HepG2 (cell line): ENCODE results near the gene WDR83. TPM values are rescaled to one million over a fixed set of nuclear protein-coding genes. Genes with fewer than 3 reads are reported as not detected.

Experiments
- ARHGAP35 ChIP-seq: sonication (generic); formaldehyde crosslinking; IDR thresholded peaks from 2 replicates; pipeline ENCODE4 v1.9.0; 2022; ENCODE audit warnings: mild to moderate bottlenecking, inconsistent platforms, moderate library complexity, missing genetic modification reagents, borderline replicate concordance
- ATF1 ChIP-seq: IDR thresholded peaks from 2 replicates; pipeline ENCODE4 v1.6.1; 2016; ENCODE audit warnings: mild to moderate bottlenecking, control low read depth
- FIP1L1 ChIP-seq: fragments of 200-400 bp; formaldehyde crosslinking; IDR thresholded peaks from 2 replicates; pipeline ENCODE4 v1.6.1; 2018; ENCODE audit warnings: low read depth, mild to moderate bottlenecking, low read length, moderate library complexity, borderline replicate concordance; ENCODE audit not compliant: insufficient read depth
- FOXK2 ChIP-seq: fragments of 450-650 bp; IDR thresholded peaks from 2 replicates; pipeline ENCODE4 v1.6.1; 2016
- GABPB1 ChIP-seq: IDR thresholded peaks from 2 replicates; pipeline ENCODE4 v1.6.1; 2016; ENCODE audit warnings: mild to moderate bottlenecking, missing genetic modification reagents, moderate library complexity, missing compliant biosample characterization
- LCORL ChIP-seq, 2 experiments: fragments of 450-650 bp in 1 of 2; sonication (generic) in 1 of 2; formaldehyde crosslinking in 1 of 2; IDR thresholded peaks; 2 replicates each; pipeline versions ENCODE4 v1.5.0 to v1.6.1; 2017 to 2020; ENCODE audit warnings: antibody characterized with exemption in 1 of 2, missing genetic modification reagents in 1 of 2
- PBX2 ChIP-seq: IDR thresholded peaks from 2 replicates; pipeline ENCODE4 v1.6.1; 2016; ENCODE audit warnings: control low read depth
- SOX13 ChIP-seq, 3 experiments: fragments of 450-650 bp in 1 of 3; sonication (generic) in 1 of 3; formaldehyde crosslinking in 1 of 3; IDR thresholded peaks in 2 of 3; conservative IDR thresholded peaks in 1 of 3; 2 replicates each; pipeline versions ENCODE4 v1.5.0 to v1.6.1; 2016 to 2020; ENCODE audit warnings: antibody characterized with exemption in 1 of 3, mild to moderate bottlenecking in 1 of 3, missing compliant biosample characterization in 1 of 3, missing genetic modification reagents in 1 of 3, moderate library complexity in 1 of 3
- TMF1 ChIP-seq: sonication (generic); formaldehyde crosslinking; IDR thresholded peaks from 2 replicates; pipeline ENCODE4 v1.8.1; 2022; ENCODE audit warnings: low read depth, missing genetic modification reagents
- U2AF2 ChIP-seq: fragments of 200-400 bp; formaldehyde crosslinking; IDR thresholded peaks from 2 replicates; pipeline ENCODE4 v1.6.1; 2017; ENCODE audit warnings: low read depth, mild to moderate bottlenecking, low read length
- ZEB1 ChIP-seq: IDR thresholded peaks from 2 replicates; pipeline ENCODE4 v1.6.1; 2012; ENCODE audit warnings: mild to moderate bottlenecking, low read depth, inconsistent platforms; ENCODE audit not compliant: insufficient replicate concordance
- ZFP82 ChIP-seq: sonication (generic); formaldehyde crosslinking; IDR thresholded peaks from 2 replicates; pipeline ENCODE4 v1.5.1; 2020; ENCODE audit warnings: mild to moderate bottlenecking, missing genetic modification reagents, borderline replicate concordance
- ZNF354B ChIP-seq: sonication (generic); formaldehyde crosslinking; IDR thresholded peaks from 2 replicates; pipeline ENCODE4 v1.8.0; 2022; ENCODE audit warnings: mild to moderate bottlenecking, missing genetic modification reagents
- ZNF777 ChIP-seq: sonication (generic); formaldehyde crosslinking; IDR thresholded peaks from 2 replicates; pipeline ENCODE4 v1.4.0; 2020; ENCODE audit warnings: missing genetic modification reagents
- ZSCAN22 ChIP-seq: sonication (generic); formaldehyde crosslinking; IDR thresholded peaks from 2 replicates; pipeline ENCODE4 v1.4.0; 2020; ENCODE audit warnings: mild to moderate bottlenecking, missing genetic modification reagents
- ZSCAN30 ChIP-seq: sonication (generic); formaldehyde crosslinking; IDR thresholded peaks from 2 replicates; pipeline ENCODE4 v1.5.0; 2020; ENCODE audit warnings: mild to moderate bottlenecking, missing genetic modification reagents
- polyA plus RNA-seq, 8 experiments: library from polyadenylated mRNA; depleted of rRNA in 3 of 8; stranded (reverse) in 7 of 8; unstranded in 1 of 8; fragments of >200 nt; fragmentation: Illumina TruSeq in 4 of 8; extraction: Trizol in 4 of 8; gene quantifications; 2 replicates each; pipeline versions ENCODE4 v1.2.1 to v1.2.3, GENCODE V29; 2011 to 2016; ENCODE audit warnings: low read depth in 4 of 8, missing spikeins in 1 of 8, mixed read lengths in 1 of 8; ENCODE audit not compliant: insufficient read depth in 1 of 8
- total RNA-seq, 5 experiments: library from RNA; depleted of rRNA; stranded (reverse); fragments of >200 nt; fragmentation: Illumina TruSeq; extraction: Trizol; gene quantifications; 2 replicates each; pipeline ENCODE4 v1.2.3, GENCODE V29; 2016; ENCODE audit warnings: low read depth in 1 of 5
- TF ChIP-seq, protein P1 (sequence below): sonication (generic); formaldehyde crosslinking; IDR thresholded peaks from 2 replicates; pipeline ENCODE4 v1.4.0; 2020; ENCODE audit warnings: missing genetic modification reagents, mild to moderate bottlenecking, borderline replicate concordance
- TF ChIP-seq, protein P2 (sequence below): sonication (generic); formaldehyde crosslinking; IDR thresholded peaks from 2 replicates; pipeline ENCODE4 v1.5.1; 2020; ENCODE audit warnings: mild to moderate bottlenecking, missing genetic modification reagents, borderline replicate concordance

The WDR83 gene
- total and polyA plus RNA-seq, 2 of the 13 experiments (the other 11 are each of a cell fraction or from before 2014, with no cell fraction given) = 4.5 to 10.7 TPM

- TF ChIP-seq, protein P1, sequence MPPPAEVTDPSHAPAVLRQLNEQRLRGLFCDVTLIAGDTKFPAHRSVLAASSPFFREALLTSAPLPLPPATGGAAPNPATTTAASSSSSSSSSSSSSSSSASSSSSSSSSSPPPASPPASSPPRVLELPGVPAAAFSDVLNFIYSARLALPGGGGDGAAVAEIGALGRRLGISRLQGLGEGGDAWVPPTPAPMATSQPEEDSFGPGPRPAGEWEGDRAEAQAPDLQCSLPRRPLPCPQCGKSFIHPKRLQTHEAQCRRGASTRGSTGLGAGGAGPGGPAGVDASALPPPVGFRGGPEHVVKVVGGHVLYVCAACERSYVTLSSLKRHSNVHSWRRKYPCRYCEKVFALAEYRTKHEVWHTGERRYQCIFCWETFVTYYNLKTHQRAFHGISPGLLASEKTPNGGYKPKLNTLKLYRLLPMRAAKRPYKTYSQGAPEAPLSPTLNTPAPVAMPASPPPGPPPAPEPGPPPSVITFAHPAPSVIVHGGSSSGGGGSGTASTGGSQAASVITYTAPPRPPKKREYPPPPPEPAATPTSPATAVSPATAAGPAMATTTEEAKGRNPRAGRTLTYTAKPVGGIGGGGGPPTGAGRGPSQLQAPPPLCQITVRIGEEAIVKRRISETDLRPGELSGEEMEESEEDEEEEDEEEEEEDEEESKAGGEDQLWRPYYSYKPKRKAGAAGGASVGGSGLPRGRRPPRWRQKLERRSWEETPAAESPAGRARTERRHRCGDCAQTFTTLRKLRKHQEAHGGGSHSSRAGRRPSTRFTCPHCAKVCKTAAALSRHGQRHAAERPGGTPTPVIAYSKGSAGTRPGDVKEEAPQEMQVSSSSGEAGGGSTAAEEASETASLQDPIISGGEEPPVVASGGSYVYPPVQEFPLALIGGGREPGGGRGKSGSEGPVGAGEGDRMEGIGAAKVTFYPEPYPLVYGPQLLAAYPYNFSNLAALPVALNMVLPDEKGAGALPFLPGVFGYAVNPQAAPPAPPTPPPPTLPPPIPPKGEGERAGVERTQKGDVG (CRISPR knock-in tag) = no peak
- TF ChIP-seq U2AF2 (peak; percentile 94), SOX13 (IDR thresholded peaks at IDR 0.05) (no peak), SOX13 (CRISPR knock-in tag; conservative IDR thresholded peaks at IDR 0.05 in 1 of 2, IDR thresholded peaks at IDR 0.05 in 1 of 2) (peak in 1 of 2 experiments; percentile 40; a peak in 1 of 4 replicates), GABPB1 (peak; percentile 95), ZSCAN30 (no peak), ZFP82 (CRISPR knock-in tag) (peak; percentile 32; the same call in 1 of the 2 replicates), ZSCAN22 (CRISPR knock-in tag) (no peak), FOXK2 (peak; percentile 39; the same call in 1 of the 2 replicates), TMF1 (CRISPR knock-in tag) (peak; percentile 19; the same call in 1 of the 2 replicates), ARHGAP35 (CRISPR knock-in tag) (no peak), FIP1L1 (no peak), ZNF354B (no peak), ATF1 (CRISPR knock-in tag) (peak; percentile 53; the same call in 1 of the 2 replicates), PBX2 (CRISPR knock-in tag) (peak; percentile 23; the same call in 1 of the 2 replicates), ZNF777 (CRISPR knock-in tag) (peak; percentile 18), ZEB1 (no peak), LCORL (IDR thresholded peaks at IDR 0.05) (peak; percentile 75), LCORL (CRISPR knock-in tag; IDR thresholded peaks at IDR 0.05) (no peak)
- TF ChIP-seq, protein P2, sequence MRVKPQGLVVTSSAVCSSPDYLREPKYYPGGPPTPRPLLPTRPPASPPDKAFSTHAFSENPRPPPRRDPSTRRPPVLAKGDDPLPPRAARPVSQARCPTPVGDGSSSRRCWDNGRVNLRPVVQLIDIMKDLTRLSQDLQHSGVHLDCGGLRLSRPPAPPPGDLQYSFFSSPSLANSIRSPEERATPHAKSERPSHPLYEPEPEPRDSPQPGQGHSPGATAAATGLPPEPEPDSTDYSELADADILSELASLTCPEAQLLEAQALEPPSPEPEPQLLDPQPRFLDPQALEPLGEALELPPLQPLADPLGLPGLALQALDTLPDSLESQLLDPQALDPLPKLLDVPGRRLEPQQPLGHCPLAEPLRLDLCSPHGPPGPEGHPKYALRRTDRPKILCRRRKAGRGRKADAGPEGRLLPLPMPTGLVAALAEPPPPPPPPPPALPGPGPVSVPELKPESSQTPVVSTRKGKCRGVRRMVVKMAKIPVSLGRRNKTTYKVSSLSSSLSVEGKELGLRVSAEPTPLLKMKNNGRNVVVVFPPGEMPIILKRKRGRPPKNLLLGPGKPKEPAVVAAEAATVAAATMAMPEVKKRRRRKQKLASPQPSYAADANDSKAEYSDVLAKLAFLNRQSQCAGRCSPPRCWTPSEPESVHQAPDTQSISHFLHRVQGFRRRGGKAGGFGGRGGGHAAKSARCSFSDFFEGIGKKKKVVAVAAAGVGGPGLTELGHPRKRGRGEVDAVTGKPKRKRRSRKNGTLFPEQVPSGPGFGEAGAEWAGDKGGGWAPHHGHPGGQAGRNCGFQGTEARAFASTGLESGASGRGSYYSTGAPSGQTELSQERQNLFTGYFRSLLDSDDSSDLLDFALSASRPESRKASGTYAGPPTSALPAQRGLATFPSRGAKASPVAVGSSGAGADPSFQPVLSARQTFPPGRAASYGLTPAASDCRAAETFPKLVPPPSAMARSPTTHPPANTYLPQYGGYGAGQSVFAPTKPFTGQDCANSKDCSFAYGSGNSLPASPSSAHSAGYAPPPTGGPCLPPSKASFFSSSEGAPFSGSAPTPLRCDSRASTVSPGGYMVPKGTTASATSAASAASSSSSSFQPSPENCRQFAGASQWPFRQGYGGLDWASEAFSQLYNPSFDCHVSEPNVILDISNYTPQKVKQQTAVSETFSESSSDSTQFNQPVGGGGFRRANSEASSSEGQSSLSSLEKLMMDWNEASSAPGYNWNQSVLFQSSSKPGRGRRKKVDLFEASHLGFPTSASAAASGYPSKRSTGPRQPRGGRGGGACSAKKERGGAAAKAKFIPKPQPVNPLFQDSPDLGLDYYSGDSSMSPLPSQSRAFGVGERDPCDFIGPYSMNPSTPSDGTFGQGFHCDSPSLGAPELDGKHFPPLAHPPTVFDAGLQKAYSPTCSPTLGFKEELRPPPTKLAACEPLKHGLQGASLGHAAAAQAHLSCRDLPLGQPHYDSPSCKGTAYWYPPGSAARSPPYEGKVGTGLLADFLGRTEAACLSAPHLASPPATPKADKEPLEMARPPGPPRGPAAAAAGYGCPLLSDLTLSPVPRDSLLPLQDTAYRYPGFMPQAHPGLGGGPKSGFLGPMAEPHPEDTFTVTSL (CRISPR knock-in tag) = no peak
Measured at GRCh38 chr19:12722566-12723380, 56.2 kb downstream of the WDR83 start (continued).
